Neural cell (in vitro differentiated cells): ENCODE data around the gene C4BPA. TPM values are rescaled to one million over a fixed set of nuclear protein-coding genes. Genes with fewer than 3 reads are reported as not detected.

Experiments used
- H2AFZ ChIP-seq: fragments of 200-600, 300-800 bp; sonication (generic), shearing (Covaris generic); 2 replicates; pipeline ENCODE4 v1.6.0; 2014; ENCODE audit warnings: low read depth, mild to moderate bottlenecking, antibody characterized with exemption, low read length, moderate library complexity
- H3F3A ChIP-seq: fragments of 200-600 bp; shearing (Covaris generic); 2 replicates; pipeline ENCODE4 v1.6.1; 2016; ENCODE audit warnings: mild to moderate bottlenecking, moderate library complexity, mixed read lengths, antibody characterized with exemption, low read length; ENCODE audit not compliant: insufficient read depth, poor library complexity, severe bottlenecking
- H3K27ac ChIP-seq: fragments of 200-600, 300-800 bp; sonication (generic), shearing (Covaris generic); 2 replicates; pipeline ENCODE4 v1.5.1; 2014; ENCODE audit warnings: mild to moderate bottlenecking, low read length, moderate library complexity
- H3K27me3 ChIP-seq: fragments of 300-800, 200-600 bp; sonication (generic), shearing (Covaris generic); 2 replicates; pipeline ENCODE4 v1.6.0; 2014; ENCODE audit warnings: mild to moderate bottlenecking, low read depth, low read length, moderate library complexity; ENCODE audit not compliant: insufficient read depth
- H3K36me3 ChIP-seq: fragments of 300-800, 200-600 bp; sonication (generic), shearing (Covaris generic); 2 replicates; pipeline ENCODE4 v1.5.1; 2014; ENCODE audit warnings: mild to moderate bottlenecking, antibody characterized with exemption, low read length, moderate library complexity; ENCODE audit not compliant: insufficient read depth
- H3K4me2 ChIP-seq: fragments of 300-800, 200-600 bp; sonication (generic), shearing (Covaris generic); 2 replicates; pipeline ENCODE4 v1.6.0; 2014; ENCODE audit warnings: mild to moderate bottlenecking, low read length
- H3K4me3 ChIP-seq: fragments of 300-800, 200-600 bp; sonication (generic), shearing (Covaris generic); 2 replicates; pipeline ENCODE4 v1.5.1; 2014; ENCODE audit warnings: mild to moderate bottlenecking, low read length, moderate library complexity
- H3K79me2 ChIP-seq: fragments of 200-600 bp; shearing (Covaris generic); replicated peaks from 2 replicates; pipeline ENCODE4 v1.6.0; 2014; ENCODE audit warnings: mild to moderate bottlenecking, low read length, moderate library complexity; ENCODE audit not compliant: insufficient read depth
- H3K9ac ChIP-seq: fragments of 300-800, 200-600 bp; sonication (generic), shearing (Covaris generic); 2 replicates; pipeline ENCODE4 v1.6.1; 2016; ENCODE audit warnings: mild to moderate bottlenecking, low read length, mixed read lengths
- H3K9me2 ChIP-seq: fragments of 200-600 bp; shearing (Covaris generic); 2 replicates; pipeline ENCODE4 v1.6.1; 2016; ENCODE audit warnings: mild to moderate bottlenecking, low read length, mixed read lengths; ENCODE audit not compliant: insufficient read depth
- H3K9me3 ChIP-seq: fragments of 200-600, 300-800 bp; sonication (generic), shearing (Covaris generic); 2 replicates; pipeline ENCODE4 v1.6.1; 2016; ENCODE audit warnings: mild to moderate bottlenecking, mixed run types, low read length, moderate library complexity, mixed read lengths
- H4K20me1 ChIP-seq: fragments of 200-600 bp; shearing (Covaris generic); 2 replicates; pipeline ENCODE4 v1.6.1; 2016; ENCODE audit warnings: mild to moderate bottlenecking, mixed run types; ENCODE audit not compliant: insufficient read depth
- CTCF ChIP-seq: fragments of 450-650 bp; IDR thresholded peaks from 2 replicates; pipeline ENCODE4 v1.5.1; 2014; ENCODE audit warnings: antibody characterized with exemption, mild to moderate bottlenecking, moderate library complexity; ENCODE audit not compliant: poor library complexity, severe bottlenecking
- EP300 ChIP-seq: fragments of 450-650 bp; conservative IDR thresholded peaks from 2 replicates; pipeline ENCODE4 v1.6.1; 2014; ENCODE audit warnings: antibody characterized with exemption, mild to moderate bottlenecking, moderate library complexity; ENCODE audit not compliant: poor library complexity, severe bottlenecking
- MXI1 ChIP-seq: fragments of 450-650 bp; conservative IDR thresholded peaks from 2 replicates; pipeline ENCODE4 v1.6.1; 2014; ENCODE audit warnings: antibody characterized with exemption, mild to moderate bottlenecking; ENCODE audit not compliant: poor library complexity, severe bottlenecking
- POLR2AphosphoS5 ChIP-seq: IDR thresholded peaks from 2 replicates; pipeline ENCODE4 v1.6.1; 2012
- RAD21 ChIP-seq: fragments of 450-650 bp; conservative IDR thresholded peaks from 2 replicates; pipeline ENCODE4 v1.6.1; 2014; ENCODE audit warnings: antibody characterized with exemption, mild to moderate bottlenecking, moderate library complexity
- REST ChIP-seq: IDR thresholded peaks from 2 replicates; pipeline ENCODE4 v1.6.1; 2012; ENCODE audit warnings: borderline replicate concordance
- SMC3 ChIP-seq: fragments of 450-650 bp; conservative IDR thresholded peaks from 2 replicates; pipeline ENCODE4 v1.6.1; 2014; ENCODE audit warnings: antibody characterized with exemption, mild to moderate bottlenecking, moderate library complexity; ENCODE audit not compliant: poor library complexity
- TAF1 ChIP-seq: IDR thresholded peaks from 2 replicates; pipeline ENCODE4 v1.6.1; 2012; ENCODE audit warnings: low read depth
- polyA plus RNA-seq: library from polyadenylated mRNA; depleted of rRNA; stranded (reverse); fragments of >200 nt; gene quantifications from 2 replicates; pipeline ENCODE4 v1.2.3, GENCODE V29; 2014

Gene C4BPA
- polyA plus RNA-seq, 1 donor from 2014 or later = not detected

DNA sequence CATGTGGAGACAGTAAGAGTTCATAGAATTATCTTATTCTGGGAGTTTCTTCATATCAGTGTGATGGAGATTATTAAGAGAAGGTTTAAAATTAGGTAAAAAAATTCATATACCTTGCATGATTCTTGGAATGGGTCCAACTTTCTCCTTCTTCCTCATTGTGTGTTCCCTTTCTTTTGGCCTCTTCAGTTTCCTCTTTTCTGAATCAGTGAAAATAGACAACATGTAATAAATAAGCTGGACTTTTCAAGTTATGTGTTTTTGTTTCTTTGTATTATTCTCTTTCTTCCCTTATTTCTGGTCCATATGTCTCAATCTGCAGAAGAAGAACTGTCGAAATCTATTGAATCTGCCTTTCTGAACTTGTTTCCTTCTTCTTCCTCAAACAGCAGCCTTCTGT is 30.5 kb downstream of the C4BPA start:
- Histone ChIP-seq H3K4me3 (no peak overlapping the region), H3K9me2 (no peaks in the 10 kb centered on the region), H3K36me3 (no peaks in the 10 kb centered on the region), H3K27me3 (no peaks in the 10 kb centered on the region), H3K4me2 (no peak overlapping the region), H3K9ac (no peak overlapping the region), H3K79me2 (no peaks in the 10 kb centered on the region), H3K27ac (no peak overlapping the region), H4K20me1 (no peaks in the 10 kb centered on the region), H3F3A (no peaks in the 10 kb centered on the region), H2AFZ (no peak overlapping the region), H3K9me3 (no peaks in the 10 kb centered on the region)
- TF ChIP-seq EP300 = no peak
- TF ChIP-seq RAD21 = no peak
- no peak for TF ChIP-seq REST

DNA sequence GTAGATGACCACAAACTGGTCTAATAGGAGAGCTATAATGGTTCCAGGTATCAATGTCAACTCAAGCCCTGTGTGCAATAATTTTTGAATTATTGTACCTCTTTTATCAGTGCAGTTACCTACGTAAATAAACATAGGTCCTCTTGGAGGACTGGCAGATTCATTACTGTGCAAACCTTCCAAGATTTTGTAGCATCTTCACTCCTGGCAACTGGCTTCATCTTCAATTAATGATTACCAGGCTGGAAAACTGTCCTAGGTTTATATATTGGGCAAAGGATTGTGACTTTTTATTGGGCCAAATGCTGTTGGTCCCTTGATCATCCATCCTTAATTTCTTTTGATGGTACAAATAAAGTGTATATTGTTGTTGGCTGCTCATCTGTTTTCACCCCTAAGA is 35.6 kb downstream of the C4BPA start:
- Histone ChIP-seq H3K9ac (no peak overlapping the region), H3K4me3 (no peak overlapping the region), H3K27ac (no peak overlapping the region), H3K79me2 (no peaks in the 10 kb centered on the region), H4K20me1 (no peaks in the 10 kb centered on the region), H3K27me3 (no peaks in the 10 kb centered on the region), H2AFZ (no peak overlapping the region), H3F3A (no peaks in the 10 kb centered on the region), H3K9me2 (no peaks in the 10 kb centered on the region), H3K36me3 (no peaks in the 10 kb centered on the region), H3K4me2 (no peak overlapping the region), H3K9me3 (no peaks in the 10 kb centered on the region)
- TF ChIP-seq SMC3 = no peak
- no peak for TF ChIP-seq MXI1
- TF ChIP-seq POLR2AphosphoS5 = no peak
- TF ChIP-seq TAF1 = no peak
- no peak for TF ChIP-seq REST
- TF ChIP-seq CTCF = no peak
- no peak for TF ChIP-seq RAD21
- TF ChIP-seq EP300 = no peak
